ENCODE results near the gene SMC3.

GRCh38 chr10:110530131-110530831, 37.2 kb upstream of the SMC3 start:
- TF ChIP-seq POLR2A (IDR thresholded peaks at IDR 0.05) (no peak), CTCF (IDR thresholded peaks at IDR 0.05 in 8 of 11, conservative IDR thresholded peaks at IDR 0.05 in 3 of 11) (no peak)

Measured in spleen (tissue), 7 donors.